Measurements from ENCODE around the gene SLC46A1.

- TF ChIP-seq EP300 (IDR thresholded peaks at IDR 0.05) (no peak), CTCF (IDR thresholded peaks at IDR 0.05) (no peak)
These were observed 3.2 kb downstream of the SLC46A1 start for GRCh38 chr17:28402844-28403243.

Measured in esophagus muscularis mucosa (tissue), 3 donors.